Chondrocyte (in vitro differentiated cells): ENCODE measurements around the gene LGALS9. TPM values are rescaled to one million over a fixed set of nuclear protein-coding genes. Genes with fewer than 3 reads are reported as not detected.
"Not testable (repeated sequence)": the region's sequence is repeated elsewhere in the genome, so short reads cannot be mapped to it uniquely, and the experiment has no call there.

Experiments
- DNase-seq: peaks from one replicate; pipeline ENCODE4 v3.0.0; 2021; ENCODE audit warnings: mixed read lengths, low spot score
- H3K27ac Mint-ChIP-seq: one replicate; pipeline ENCODE4 v1.8.0; 2021; ENCODE audit warnings: mild to moderate bottlenecking, moderate library complexity, mixed read lengths; ENCODE audit not compliant: unreplicated experiment
- H3K27me3 Mint-ChIP-seq: 2 replicates; pipeline ENCODE4 v1.8.0; 2021; ENCODE audit warnings: low read depth, mixed read lengths
- H3K36me3 Mint-ChIP-seq: 2 replicates; pipeline ENCODE4 v1.8.0; 2021; ENCODE audit warnings: low read depth, mixed read lengths
- H3K4me1 Mint-ChIP-seq: 2 replicates; pipeline ENCODE4 v1.8.0; 2021; ENCODE audit warnings: low read depth, mild to moderate bottlenecking, mixed read lengths
- H3K4me3 Mint-ChIP-seq: one replicate; pipeline ENCODE4 v1.8.0; 2021; ENCODE audit warnings: mild to moderate bottlenecking, moderate library complexity, mixed read lengths; ENCODE audit not compliant: unreplicated experiment
- H3K9me3 Mint-ChIP-seq: 2 replicates; pipeline ENCODE4 v1.8.0; 2021; ENCODE audit warnings: low read depth, mixed read lengths
- CTCF ChIP-seq: fragments of 200-600 bp; sonication (generic); IDR thresholded peaks from 2 replicates; pipeline ENCODE4 v1.5.0; 2021; ENCODE audit warnings: antibody characterized with exemption, mild to moderate bottlenecking, moderate library complexity
- total RNA-seq: library from RNA; stranded (reverse); gene quantifications from 3 replicates; pipeline ENCODE4 v1.2.1, GENCODE V29; 2021

The LGALS9 gene
- total RNA-seq, 1 donor from 2014 or later: 4.3 TPM

- H3K9me3 Mint-ChIP-seq: no peaks in the 10 kb centered on the region
- DNase-seq: peak; percentile 51
- H3K27ac Mint-ChIP-seq: no peak overlapping the region
- H3K27me3 Mint-ChIP-seq: peaks cover 23% of the 10 kb centered on the region
- no peaks in the 10 kb centered on the region for H3K36me3 Mint-ChIP-seq
- H3K4me3 Mint-ChIP-seq: no peak overlapping the region
- no peaks in the 10 kb centered on the region for H3K4me1 Mint-ChIP-seq
- TF ChIP-seq CTCF: no peak
Measured at GRCh38 chr17:27665549-27665948, 34.6 kb downstream of the LGALS9 start.

DNA sequence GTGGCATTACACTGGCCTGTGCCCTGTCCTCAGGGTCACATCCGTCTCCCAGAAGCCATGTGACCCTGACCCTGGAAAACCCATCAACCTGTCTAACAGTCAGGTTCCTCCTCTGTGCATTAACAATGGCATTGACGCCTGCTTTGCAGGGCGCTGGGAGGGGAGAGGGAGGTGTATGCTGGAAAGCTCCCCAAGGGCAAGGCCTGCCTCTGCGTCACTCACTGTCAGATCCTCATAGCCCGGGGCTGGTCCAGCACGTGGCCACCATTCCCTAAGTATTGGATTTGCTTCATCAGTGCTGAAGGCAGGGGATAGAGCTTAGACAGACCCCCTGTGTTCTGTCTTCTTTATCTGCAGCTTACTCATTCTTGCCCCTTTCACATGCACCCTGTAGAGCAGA lies 35.3 kb downstream of the LGALS9 start:
- not testable (repeated sequence) for H3K27ac Mint-ChIP-seq, H3K4me1 Mint-ChIP-seq, H3K9me3 Mint-ChIP-seq, H3K4me3 Mint-ChIP-seq, H3K36me3 Mint-ChIP-seq
- peaks cover 23% of the 10 kb centered on the region for H3K27me3 Mint-ChIP-seq
- peak; percentile 60 for DNase-seq

GRCh38 chr17:27666831-27667560 lies 36.0 kb downstream of the LGALS9 start:
- TF ChIP-seq CTCF: no peak
- H3K4me1 Mint-ChIP-seq: no peaks in the 10 kb centered on the region
- no peaks in the 10 kb centered on the region for H3K9me3 Mint-ChIP-seq
- H3K27ac Mint-ChIP-seq: no peak overlapping the region
- H3K36me3 Mint-ChIP-seq: no peaks in the 10 kb centered on the region
- DNase-seq: peak; percentile 72
- no peak overlapping the region for H3K4me3 Mint-ChIP-seq
- H3K27me3 Mint-ChIP-seq: peaks cover 17% of the 10 kb centered on the region

GRCh38 chr17:27667656-27668487 lies 36.9 kb downstream of the LGALS9 start:
- DNase-seq: peak; percentile 73
- Mint-ChIP-seq H3K27ac (no peak overlapping the region), H3K27me3 (peaks cover 13% of the 10 kb centered on the region), H3K9me3 (no peaks in the 10 kb centered on the region), H3K4me1 (no peaks in the 10 kb centered on the region), H3K36me3 (no peaks in the 10 kb centered on the region), H3K4me3 (no peak overlapping the region)
- TF ChIP-seq CTCF: no peak

DNA sequence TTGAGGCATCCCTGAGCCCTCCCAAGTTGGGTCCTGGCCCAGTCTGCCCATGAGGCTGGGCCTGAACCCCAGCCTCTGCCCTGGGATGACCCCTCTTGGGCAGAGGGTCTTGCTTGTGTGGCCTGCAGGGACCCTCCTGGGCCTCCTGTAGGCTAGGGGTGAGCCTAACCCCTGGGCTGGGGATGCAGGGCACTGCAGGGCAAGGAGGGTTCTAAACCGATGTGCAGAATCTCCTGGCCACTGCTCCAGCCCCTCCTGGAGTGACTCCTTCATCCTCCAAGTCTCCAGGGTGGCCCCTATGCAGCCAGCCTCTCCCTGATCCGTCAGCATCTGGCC lies 37.5 kb downstream of the LGALS9 start:
- no peaks in the 10 kb centered on the region for H3K4me1 Mint-ChIP-seq
- DNase-seq: peak; percentile 74
- H3K27me3 Mint-ChIP-seq: peaks cover 13% of the 10 kb centered on the region
- no peak overlapping the region for H3K27ac Mint-ChIP-seq
- H3K4me3 Mint-ChIP-seq: no peak overlapping the region
- no peaks in the 10 kb centered on the region for H3K9me3 Mint-ChIP-seq
- TF ChIP-seq CTCF: no peak
- H3K36me3 Mint-ChIP-seq: no peaks in the 10 kb centered on the region
